OCI-LY3 (cell line): Measurements from ENCODE around the gene TTLL8.

Experiments
- CTCF ChIP-seq: fragments of 200-600, 300-600 bp; sonication (generic); IDR thresholded peaks from 2 replicates; pipeline ENCODE4 v1.5.1; 2014; ENCODE audit warnings: antibody characterized with exemption, low read length, low read depth
- EZH2phosphoT487 ChIP-seq: fragments of 200-600 bp; shearing (Covaris generic); IDR thresholded peaks from 2 replicates; pipeline ENCODE4 v1.6.1; 2018; ENCODE audit warnings: antibody characterized with exemption, mixed run types, low read depth

GRCh38 chr22:50032109-50032871, 25.8 kb downstream of the TTLL8 start:
- TF ChIP-seq CTCF = no peak
- no peak for TF ChIP-seq EZH2phosphoT487
